ENCODE data around the gene RPUSD1. TPM values are rescaled to one million over a fixed set of nuclear protein-coding genes. Genes with fewer than 3 reads are reported as not detected.
"Not testable (repeated sequence)": the region's sequence is repeated elsewhere in the genome, so short reads cannot be mapped to it uniquely, and the experiment has no call there.

RPUSD1 gene
- total and polyA plus RNA-seq, 12 donors, result 1.1 to 40.1 (median 20.4) TPM

GRCh38 chr16:746637-747036 lies 41.5 kb downstream of the RPUSD1 start:
- no peaks in the 10 kb centered on the region for H3K27me3 ChIP-seq
- intact Hi-C loops (cut with DNase I), result no loop called here
- H3K4me3 ChIP-seq, result no peak overlapping the region
- no peak for TF ChIP-seq CTCF (IDR thresholded peaks at IDR 0.05)
- TF ChIP-seq POLR2A (IDR thresholded peaks at IDR 0.05), result no peak
- WGBS, 4 donors, result 74 to 88% (median 78%) methylated on average over 2 to 13 of the region's 13 CpGs
- no peaks in the 10 kb centered on the region for H3K36me3 ChIP-seq (replicated peaks in 1 of 2)
- no peak for DNase-seq
- H3K27ac ChIP-seq, result no peak overlapping the region
- H3K4me1 ChIP-seq (replicated peaks in 1 of 2), result no peaks in the 10 kb centered on the region
- H3K9me3 ChIP-seq (replicated peaks in 1 of 3), result no peaks in the 10 kb centered on the region

- H3K27me3 ChIP-seq, result no peaks in the 10 kb centered on the region
- no peak for DNase-seq
- no peaks in the 10 kb centered on the region for H3K9me3 ChIP-seq (replicated peaks in 1 of 3)
- peaks cover 3 to 4% of the 10 kb centered on the region in 2 donors for H3K4me1 ChIP-seq (replicated peaks in 1 of 2)
- H3K4me3 ChIP-seq, result no peak overlapping the region
- WGBS, 4 donors, result 3 to 14% (median 5%) methylated on average over 2 to 14 of the region's 14 CpGs
- H3K36me3 ChIP-seq (replicated peaks in 1 of 2), result no peaks in the 10 kb centered on the region
- no peak overlapping the region for H3K27ac ChIP-seq
- no peak for TF ChIP-seq POLR2A (IDR thresholded peaks at IDR 0.05)
- TF ChIP-seq CTCF (IDR thresholded peaks at IDR 0.05), result no peak
- intact Hi-C loops (cut with DNase I), result no loop called here
Measured at GRCh38 chr16:745739-746138, 42.4 kb downstream of the RPUSD1 start.

GRCh38 chr16:743794-744500 lies 44.2 kb downstream of the RPUSD1 start:
- DNase-seq, result no peak
- H3K9me3 ChIP-seq (replicated peaks in 1 of 3), result no peaks in the 10 kb centered on the region
- intact Hi-C loops (cut with DNase I), result no loop called here
- no peaks in the 10 kb centered on the region for H3K36me3 ChIP-seq (replicated peaks in 1 of 2)
- H3K4me1 ChIP-seq (replicated peaks in 1 of 2), result peaks cover 12% of the 10 kb centered on the region in 2 donors
- H3K4me3 ChIP-seq, result no peak overlapping the region
- WGBS, 4 donors, result 68 to 78% (median 75%) methylated on average over 4 to 21 of the region's 21 CpGs
- no peak for TF ChIP-seq POLR2A (IDR thresholded peaks at IDR 0.05)
- TF ChIP-seq CTCF (IDR thresholded peaks at IDR 0.05), result no peak
- H3K27ac ChIP-seq, result no peak overlapping the region
- H3K27me3 ChIP-seq, result no peaks in the 10 kb centered on the region

GRCh38 chr16:742894-743293 lies 45.3 kb downstream of the RPUSD1 start:
- intact Hi-C loops (cut with DNase I); DNase-seq: not testable (repeated sequence)
- 63 to 75% (median 71%) methylated on average over 14 of the region's 14 CpGs for WGBS, 4 donors

More at GRCh38 chr16:742894-743293, 45.3 kb downstream of the RPUSD1 start:
- H3K4me3 ChIP-seq; H3K9me3 ChIP-seq (replicated peaks in 1 of 3); H3K27me3 ChIP-seq; H3K27ac ChIP-seq; H3K36me3 ChIP-seq (replicated peaks in 1 of 2): not testable (repeated sequence)
- H3K4me1 ChIP-seq (replicated peaks in 1 of 2), result peaks cover 12% of the 10 kb centered on the region in 2 donors
